HepG2 (cell line): ENCODE data around the gene ACBD5. TPM values are rescaled to one million over a fixed set of nuclear protein-coding genes. Genes with fewer than 3 reads are reported as not detected.

Experiments
- ATAC-seq: fragments of 200-7000 bp; cut with Tn5 transposase; 3 replicates; pipeline ENCODE4 v1.9.1; 2020; ENCODE audit warnings: mild to moderate bottlenecking, moderate library complexity
- BruUV-seq: library from RNA; stranded (reverse); fragments of 400-500 nt; replicated peaks from 2 replicates; lab custom pipeline; 2021; lab: Mats Ljungman, UMichigan
- CTCF ChIA-PET: fragments of 300-600 bp; formaldehyde crosslinking; extraction: SDS; loops from one replicate; lab custom pipeline; 2021; ENCODE audit warnings: low total read pairs, inconsistent platforms, low intra/inter-chr PET ratio; lab: Yijun Ruan, JAX
- POLR2A ChIA-PET: fragments of 350-600 bp; sonication (Branson Sonifier 250); formaldehyde crosslinking; loops from one replicate; lab custom pipeline; 2020; ENCODE audit warnings: antibody characterized with exemption, inconsistent platforms; lab: Yijun Ruan, JAX
- DNase-seq: peaks from one replicate; pipeline ENCODE4 v3.0.0-alpha.2; 2015; ENCODE audit warnings: low spot score
- FAIRE-seq: peaks from 3 replicates; lab custom pipeline; 2011; peaks lifted over from hg19 to GRCh38; lab: Jason Lieb, UNC
- H2AFZ ChIP-seq: one replicate; pipeline ENCODE4 v1.6.1; 2011; ENCODE audit warnings: low read length, inconsistent platforms
- H3K27ac ChIP-seq: fragments of 300-600 bp; 3 replicates; pipeline ENCODE4 v1.8.0; 2011; ENCODE audit warnings: mixed run types, mild to moderate bottlenecking, mixed read lengths, low read length, inconsistent platforms; ENCODE audit not compliant: insufficient read depth; ENCODE audit errors: extremely low read length
- H3K27me3 ChIP-seq, 2 experiments: fragments of 200-600 bp in 1 of 2; 2 replicates in 1 of 2; 3 replicates in 1 of 2; pipeline versions ENCODE4 v1.6.0 to v1.8.0; 2011; ENCODE audit warnings: low read length in 2 of 2, mild to moderate bottlenecking in 2 of 2, moderate library complexity in 2 of 2, inconsistent platforms in 1 of 2; ENCODE audit not compliant: insufficient read depth in 2 of 2, control insufficient read depth in 1 of 2
- H3K36me3 ChIP-seq, 2 experiments: fragments of 200-600 bp in 1 of 2; replicated peaks in 1 of 2; 2 replicates in 1 of 2; 3 replicates in 1 of 2; pipeline versions ENCODE4 v1.5.1 to v1.8.0; 2011; ENCODE audit warnings: low read length in 2 of 2, inconsistent platforms in 1 of 2; ENCODE audit not compliant: insufficient read depth in 2 of 2, control insufficient read depth in 1 of 2
- H3K4me1 ChIP-seq: 2 replicates; pipeline ENCODE4 v1.5.1; 2012; ENCODE audit warnings: low read length, inconsistent platforms; ENCODE audit not compliant: insufficient read depth
- H3K4me2 ChIP-seq: 2 replicates; pipeline ENCODE4 v1.6.0; 2011; ENCODE audit warnings: low read depth, low read length, inconsistent platforms
- H3K4me3 ChIP-seq, 3 experiments: fragments of 200-600 bp in 1 of 3; sonication (generic), shearing (Covaris generic) in 1 of 3; replicated peaks in 1 of 3; 2 replicates each; pipeline ENCODE4 v1.5.1; 2011 to 2016; ENCODE audit warnings: low read length in 3 of 3, inconsistent platforms in 2 of 3, low read depth in 2 of 3, mild to moderate bottlenecking in 2 of 3, control low read depth in 1 of 3, mixed read lengths in 1 of 3; ENCODE audit not compliant: insufficient read depth in 1 of 3
- H3K79me2 ChIP-seq: one replicate; pipeline ENCODE4 v1.6.1; 2011; ENCODE audit warnings: low read length, inconsistent platforms; ENCODE audit not compliant: insufficient read depth
- H3K9ac ChIP-seq: 2 replicates; pipeline ENCODE4 v1.6.0; 2011; ENCODE audit warnings: mild to moderate bottlenecking, low read depth, low read length, inconsistent platforms; ENCODE audit not compliant: insufficient read depth
- H3K9me3 ChIP-seq: 2 replicates; pipeline ENCODE4 v1.5.1; 2012; ENCODE audit warnings: mild to moderate bottlenecking, low read length
- H4K20me1 ChIP-seq: 2 replicates; pipeline ENCODE4 v1.6.0; 2011; ENCODE audit warnings: inconsistent platforms, mild to moderate bottlenecking, low read length, moderate library complexity; ENCODE audit not compliant: insufficient read depth
- ADNP ChIP-seq: sonication (generic); formaldehyde crosslinking; IDR thresholded peaks from 2 replicates; pipeline ENCODE4 v1.4.0; 2020; ENCODE audit warnings: missing genetic modification reagents
- GABPB1 ChIP-seq: IDR thresholded peaks from 2 replicates; pipeline ENCODE4 v1.6.1; 2016; ENCODE audit warnings: mild to moderate bottlenecking, missing genetic modification reagents, moderate library complexity, missing compliant biosample characterization
- GZF1 ChIP-seq: sonication (generic); formaldehyde crosslinking; IDR thresholded peaks from 2 replicates; pipeline ENCODE4 v1.5.1; 2020; ENCODE audit warnings: mild to moderate bottlenecking, missing genetic modification reagents
- IRF1 ChIP-seq: sonication (generic); formaldehyde crosslinking; IDR thresholded peaks from 2 replicates; pipeline ENCODE4 v1.4.0; 2020; ENCODE audit warnings: low read depth, mild to moderate bottlenecking, missing genetic modification reagents
- IRF9 ChIP-seq: sonication (generic); formaldehyde crosslinking; IDR thresholded peaks from 2 replicates; pipeline ENCODE4 v1.8.0; 2022; ENCODE audit warnings: missing genetic modification reagents, mild to moderate bottlenecking, borderline replicate concordance
- NCOA2 ChIP-seq: sonication (generic); formaldehyde crosslinking; IDR thresholded peaks from 2 replicates; pipeline ENCODE4 v1.8.0; 2022; ENCODE audit warnings: inconsistent platforms
- NFE2 ChIP-seq: sonication (generic); formaldehyde crosslinking; IDR thresholded peaks from 2 replicates; pipeline ENCODE4 v1.4.0; 2020; ENCODE audit warnings: missing genetic modification reagents
- SIN3B ChIP-seq: fragments of 150-350 bp; IDR thresholded peaks from 2 replicates; pipeline ENCODE4 v1.6.1; 2014; ENCODE audit warnings: low read length
- SP140L ChIP-seq: sonication (generic); formaldehyde crosslinking; IDR thresholded peaks from 2 replicates; pipeline ENCODE4 v1.4.0; 2020; ENCODE audit warnings: missing genetic modification reagents, borderline replicate concordance
- SRF ChIP-seq: IDR thresholded peaks from 2 replicates; pipeline ENCODE4 v1.6.1; 2011; ENCODE audit warnings: mild to moderate bottlenecking, low read depth, low read length, moderate library complexity
- TBL1XR1 ChIP-seq: fragments of 150-350 bp; IDR thresholded peaks from 2 replicates; pipeline ENCODE4 v1.6.1; 2014; ENCODE audit warnings: borderline replicate concordance, low read length; ENCODE audit not compliant: partially characterized antibody
- ZBTB21 ChIP-seq: sonication (generic); formaldehyde crosslinking; IDR thresholded peaks from 2 replicates; pipeline ENCODE4 v1.4.0; 2020; ENCODE audit warnings: missing genetic modification reagents
- ZFAT ChIP-seq: sonication (generic); formaldehyde crosslinking; conservative IDR thresholded peaks from 2 replicates; pipeline ENCODE4 v1.8.1; 2023; ENCODE audit warnings: missing genetic modification reagents, inconsistent platforms
- ZFP82 ChIP-seq: sonication (generic); formaldehyde crosslinking; IDR thresholded peaks from 2 replicates; pipeline ENCODE4 v1.5.1; 2020; ENCODE audit warnings: mild to moderate bottlenecking, missing genetic modification reagents, borderline replicate concordance
- ZMAT3 ChIP-seq: sonication (generic); formaldehyde crosslinking; conservative IDR thresholded peaks from 2 replicates; pipeline ENCODE4 v1.7.0; 2021; ENCODE audit warnings: missing genetic modification reagents
- ZNF367 ChIP-seq: sonication (generic); formaldehyde crosslinking; IDR thresholded peaks from 2 replicates; pipeline ENCODE4 v1.4.0; 2020; ENCODE audit warnings: missing genetic modification reagents, borderline replicate concordance
- ZNF503 ChIP-seq: sonication (generic); formaldehyde crosslinking; IDR thresholded peaks from 2 replicates; pipeline ENCODE4 v1.4.0; 2020; ENCODE audit warnings: missing genetic modification reagents
- ZNF619 ChIP-seq: sonication (generic); formaldehyde crosslinking; IDR thresholded peaks from 2 replicates; pipeline ENCODE4 v1.4.0; 2020; ENCODE audit warnings: mild to moderate bottlenecking, missing genetic modification reagents
- ZNF703 ChIP-seq: sonication (generic); formaldehyde crosslinking; IDR thresholded peaks from 2 replicates; pipeline ENCODE4 v1.5.1; 2020; ENCODE audit warnings: missing genetic modification reagents, mild to moderate bottlenecking, moderate library complexity, borderline replicate concordance
- ZNF891 ChIP-seq: sonication (generic); formaldehyde crosslinking; IDR thresholded peaks from 2 replicates; pipeline ENCODE4 v1.5.0; 2020; ENCODE audit warnings: mild to moderate bottlenecking, missing genetic modification reagents
- WGBS: methylation state at CpG from one replicate; pipeline ENCODE4 v1.1.6; 2017; ENCODE audit warnings: low lambda C conversion rate; 5-methylcytosine and 5-hydroxymethylcytosine counted together
- in situ Hi-C: cut with HindIII; loops from 2 replicates; pipeline ENCODE4 v1.10.0; 2017; ENCODE audit warnings: low pct_unique_long_range_greater_than_20kb; ENCODE audit not compliant: extremely low pct_ligation_motif_present
- intact Hi-C: fragments of 100-400 bp; cut with micrococcal nuclease; formaldehyde crosslinking; loops from one replicate; pipeline ENCODE4 v1.10.0; 2022; ENCODE audit not compliant: unreplicated experiment
- polyA plus RNA-seq, 8 experiments: library from polyadenylated mRNA; depleted of rRNA in 3 of 8; stranded (reverse) in 7 of 8; unstranded in 1 of 8; fragments of >200 nt; fragmentation: Illumina TruSeq in 4 of 8; extraction: Trizol in 4 of 8; gene quantifications; 2 replicates each; pipeline versions ENCODE4 v1.2.1 to v1.2.3, GENCODE V29; 2011 to 2016; ENCODE audit warnings: low read depth in 4 of 8, missing spikeins in 1 of 8, mixed read lengths in 1 of 8; ENCODE audit not compliant: insufficient read depth in 1 of 8
- total RNA-seq, 5 experiments: library from RNA; depleted of rRNA; stranded (reverse); fragments of >200 nt; fragmentation: Illumina TruSeq; extraction: Trizol; gene quantifications; 2 replicates each; pipeline ENCODE4 v1.2.3, GENCODE V29; 2016; ENCODE audit warnings: low read depth in 1 of 5

ACBD5 gene
- total and polyA plus RNA-seq, 2 of the 13 experiments (the other 11 are each of a cell fraction or from before 2014, with no cell fraction given): 10.3 to 14.8 TPM

- DNase-seq (peak; percentile 88), FAIRE-seq (no peak), ATAC-seq (peak; percentile 87)
- WGBS: 0% methylated on average over 12 of the region's 55 CpGs
- peak within 1 kb of the TSS; percentile 20 for H2AFZ ChIP-seq
- in situ Hi-C loops: no loop called here
- peaks cover 4 to 12% of the 10 kb centered on the region in 2 experiments; a peak in 3 of 5 replicates for H3K36me3 ChIP-seq
- H3K27ac ChIP-seq: peak within 1 kb of the TSS; percentile 98
- H3K27me3 ChIP-seq: no peaks in the 10 kb centered on the region; a peak in 1 of 5 replicates
- peaks cover 41% of the 10 kb centered on the region for H3K4me1 ChIP-seq
- peaks cover 24% of the 10 kb centered on the region for H4K20me1 ChIP-seq
- no TSS peak for BruUV-seq
- ChIA-PET CTCF (no interaction called here), POLR2A (interaction anchor here (1.0 to 1.5 kb wide), 5 partner anchors 14 to 1148 kb away, joined by 3 to 6 read pairs (median 4); partner anchors contain the start of genes ANKRD26 and MPP7)
- H3K4me2 ChIP-seq: peak within 1 kb of the TSS; percentile 98
- H3K4me3 ChIP-seq: peak within 1 kb of the TSS; percentile 94 to 99 (median 96)
- H3K79me2 ChIP-seq: peaks cover 70% of the 10 kb centered on the region
- H3K9me3 ChIP-seq: no peaks in the 10 kb centered on the region
- intact Hi-C loops: loop anchor here (2.0 to 10.0 kb wide), 4 partner anchors 54 to 460 kb away; partner anchors contain the start of genes ANKRD26 and PDSS1
- H3K9ac ChIP-seq: peak within 1 kb of the TSS; percentile 99
- no peak for TF ChIP-seq GZF1 (CRISPR knock-in tag)
- TF ChIP-seq ZFP82 (CRISPR knock-in tag): no peak
- TF ChIP-seq SIN3B: peak; percentile 83; the same call in 1 of the 2 replicates
- TF ChIP-seq ADNP (CRISPR knock-in tag): no peak
- no peak for TF ChIP-seq ZFAT (CRISPR knock-in tag)
- no peak for TF ChIP-seq NFE2 (CRISPR knock-in tag)
- TF ChIP-seq IRF1: 0 out of 2 replicates have a peak, but pooled peaks have one; percentile 23
- no peak for TF ChIP-seq ZMAT3 (CRISPR knock-in tag)
- TF ChIP-seq ZNF703: no peak
- peak; percentile 89 for TF ChIP-seq GABPB1 (CRISPR knock-in tag)
- no peak for TF ChIP-seq ZNF367 (CRISPR knock-in tag)
- TF ChIP-seq IRF9 (CRISPR knock-in tag): peak; percentile 61; the same call in 1 of the 2 replicates
- TF ChIP-seq NCOA2: peak; percentile 24; the same call in 1 of the 2 replicates
- TF ChIP-seq ZNF619 (CRISPR knock-in tag): no peak
- peak; percentile 85 for TF ChIP-seq ZNF891 (CRISPR knock-in tag)
- TF ChIP-seq TBL1XR1: peak; percentile 56
- TF ChIP-seq ZNF503 (CRISPR knock-in tag): no peak
- TF ChIP-seq ZBTB21: peak; percentile 89
- no peak for TF ChIP-seq SP140L
- no peak for TF ChIP-seq SRF
Measured at GRCh38 chr10:27155066-27155754, 85.4 kb downstream of the ACBD5 start, which contains the start of gene MASTL. Gene MASTL (plus strand): TSS chr10:27155352. CDS start chr10:27155427, 75 bp downstream.
